ENCODE measurements around the gene LAMP1. TPM values are rescaled to one million over a fixed set of nuclear protein-coding genes. Genes with fewer than 3 reads are reported as not detected.

The LAMP1 gene
- total RNA-seq, 5 donors from 2014 or later (not counting 1 experiment from before 2014, with no cell fraction given) = 83.6 to 120 (median 112) TPM

- H3K27ac Mint-ChIP-seq = no peak overlapping the region
- WGBS (ENCODE audit: insufficient coverage) = 100% methylated on average over 2 of the region's 9 CpGs
- Histone ChIP-seq H3K27me3 (replicated peaks in 1 of 2; ENCODE audit: control insufficient read depth in 2 of 2, extremely low read depth in 1 of 2, insufficient read depth in 2 of 2, low read length in 1 of 2) (peaks cover 3 to 34% of the 10 kb centered on the region in 2 experiments), H3K9me3 (no peaks in the 10 kb centered on the region), H3K27ac (ENCODE audit: low read length) (no peak overlapping the region), H3K4me3 (ENCODE audit: control insufficient read depth in 1 of 2, extremely low read depth in 1 of 2, low read length in 1 of 2) (no peak overlapping the region), H3K36me3 (ENCODE audit: control insufficient read depth in 2 of 2, extremely low read depth in 1 of 2, insufficient read depth in 1 of 2, low read length in 1 of 2) (no peaks in the 10 kb centered on the region), H3K4me1 (ENCODE audit: control insufficient read depth in 1 of 2, extremely low read depth in 1 of 2, insufficient read depth in 2 of 2, low read length in 2 of 2) (peaks cover 5 to 32% of the 10 kb centered on the region in 2 experiments)
- ChIA-PET POLR2A (interaction anchor here in 1 of 2 donors (0.6 kb wide), 1 partner anchor 30 kb away, joined by 6 read pairs; no protein-coding TSS in a partner anchor), CTCF (no interaction called here)
- H3K27me3 Mint-ChIP-seq = peaks cover 34 to 39% of the 10 kb centered on the region in 2 donors
- no peaks in the 10 kb centered on the region for H3K9me3 Mint-ChIP-seq
- H3K36me3 Mint-ChIP-seq = peaks cover 8% of the 10 kb centered on the region
- ATAC-seq (replicated peaks in 1 of 4) (no peak), DNase-seq (no peak)
- peaks cover 32 to 36% (median 35%) of the 10 kb centered on the region in 3 donors for H3K4me1 Mint-ChIP-seq
- no peak overlapping the region for H3K4me3 Mint-ChIP-seq
Measured at GRCh38 chr13:113293686-113294085, 3.4 kb upstream of the LAMP1 start.

GRCh38 chr13:113295776-113296175 lies 1.3 kb upstream of the LAMP1 start:
- Histone ChIP-seq H3K36me3 (ENCODE audit: control insufficient read depth in 2 of 2, extremely low read depth in 1 of 2, insufficient read depth in 1 of 2, low read length in 1 of 2) (no peaks in the 10 kb centered on the region), H3K27ac (ENCODE audit: low read length) (no peak overlapping the region), H3K4me3 (ENCODE audit: control insufficient read depth in 1 of 2, extremely low read depth in 1 of 2, low read length in 1 of 2) (no peak overlapping the region), H3K27me3 (replicated peaks in 1 of 2; ENCODE audit: control insufficient read depth in 2 of 2, extremely low read depth in 1 of 2, insufficient read depth in 2 of 2, low read length in 1 of 2) (peaks cover 0 to 26% of the 10 kb centered on the region in 2 experiments), H3K4me1 (ENCODE audit: control insufficient read depth in 1 of 2, extremely low read depth in 1 of 2, insufficient read depth in 2 of 2, low read length in 2 of 2) (peaks cover 5 to 40% of the 10 kb centered on the region in 2 experiments), H3K9me3 (no peaks in the 10 kb centered on the region)
- Mint-ChIP-seq H3K4me3 (peak overlapping the region; percentile 92 to 97 (median 93)), H3K4me1 (peaks cover 41 to 49% (median 44%) of the 10 kb centered on the region in 3 donors), H3K9me3 (no peaks in the 10 kb centered on the region), H3K36me3 (peaks cover 9% of the 10 kb centered on the region), H3K27me3 (peaks cover 16 to 24% of the 10 kb centered on the region in 2 donors), H3K27ac (peak overlapping the region in 1 of 2 donors; percentile 23)
- 100% methylated on average over 2 of the region's 6 CpGs for WGBS (ENCODE audit: insufficient coverage)
- CTCF ChIA-PET = no interaction called here
- ATAC-seq (replicated peaks in 1 of 4) (no peak), DNase-seq (no peak)
- POLR2A ChIA-PET = no interaction called here

- Mint-ChIP-seq H3K4me1 (peaks cover 33 to 41% (median 40%) of the 10 kb centered on the region in 3 donors), H3K9me3 (no peaks in the 10 kb centered on the region), H3K36me3 (peaks cover 12% of the 10 kb centered on the region), H3K27me3 (peaks cover 2 to 10% of the 10 kb centered on the region in 2 donors), H3K4me3 (peak overlapping the region; percentile 92 to 97 (median 95)), H3K27ac (peak overlapping the region; percentile 94 to 96)
- H3K27ac ChIP-seq (ENCODE audit: low read length) = peak overlapping the region; percentile 81
- ATAC-seq (replicated peaks in 1 of 4) (peak; percentile 46 to 58 (median 54)), DNase-seq (peak in 34 of 35 experiments; percentile 22 to 83 (median 54))
- H3K36me3 ChIP-seq (ENCODE audit: control insufficient read depth in 2 of 2, extremely low read depth in 1 of 2, insufficient read depth in 1 of 2, low read length in 1 of 2) = peaks cover 0 to under 1% of the 10 kb centered on the region in 2 donors
- H3K9me3 ChIP-seq = no peaks in the 10 kb centered on the region
- H3K27me3 ChIP-seq (replicated peaks in 1 of 2; ENCODE audit: control insufficient read depth in 2 of 2, extremely low read depth in 1 of 2, insufficient read depth in 2 of 2, low read length in 1 of 2) = peaks cover 0 to 15% of the 10 kb centered on the region in 2 experiments
- H3K4me1 ChIP-seq (ENCODE audit: control insufficient read depth in 1 of 2, extremely low read depth in 1 of 2, insufficient read depth in 2 of 2, low read length in 2 of 2) = peaks cover 5 to 35% of the 10 kb centered on the region in 2 experiments
- WGBS (ENCODE audit: insufficient coverage) = under 1% methylated on average over 47 of the region's 58 CpGs
- peak overlapping the region; percentile 45 to 62 for H3K4me3 ChIP-seq (ENCODE audit: control insufficient read depth in 1 of 2, extremely low read depth in 1 of 2, low read length in 1 of 2)
- CTCF ChIA-PET = interaction anchor here in 1 of 2 donors (1.2 kb wide), 1 partner anchor 88 kb away, joined by 4 read pairs; the partner anchor contains the start of gene CUL4A
- POLR2A ChIA-PET = interaction anchor here in 1 of 2 donors (0.5 kb wide), 1 partner anchor 87 kb away, joined by 3 read pairs; no protein-coding TSS in a partner anchor
Measured at GRCh38 chr13:113297370-113298042, 467 bp downstream of the LAMP1 start.

GRCh38 chr13:113298043-113298945 lies 1.3 kb downstream of the LAMP1 start:
- Mint-ChIP-seq H3K4me3 (peak overlapping the region; percentile 92 to 97 (median 95)), H3K36me3 (peaks cover 17% of the 10 kb centered on the region), H3K9me3 (no peaks in the 10 kb centered on the region), H3K27me3 (peaks cover 0 to 7% of the 10 kb centered on the region in 2 donors), H3K4me1 (peaks cover 39 to 46% (median 45%) of the 10 kb centered on the region in 3 donors), H3K27ac (peak overlapping the region; percentile 94 to 96)
- Histone ChIP-seq H3K4me1 (ENCODE audit: control insufficient read depth in 1 of 2, extremely low read depth in 1 of 2, insufficient read depth in 2 of 2, low read length in 2 of 2) (peaks cover 5 to 38% of the 10 kb centered on the region in 2 experiments), H3K9me3 (no peaks in the 10 kb centered on the region), H3K27me3 (replicated peaks in 1 of 2; ENCODE audit: control insufficient read depth in 2 of 2, extremely low read depth in 1 of 2, insufficient read depth in 2 of 2, low read length in 1 of 2) (peaks cover 0 to 7% of the 10 kb centered on the region in 2 experiments), H3K27ac (ENCODE audit: low read length) (peak overlapping the region; percentile 81), H3K4me3 (ENCODE audit: control insufficient read depth in 1 of 2, extremely low read depth in 1 of 2, low read length in 1 of 2) (peak overlapping the region; percentile 45 to 62), H3K36me3 (ENCODE audit: control insufficient read depth in 2 of 2, extremely low read depth in 1 of 2, insufficient read depth in 1 of 2, low read length in 1 of 2) (peaks cover 2 to 3% of the 10 kb centered on the region in 2 donors)
- ChIA-PET CTCF (interaction anchor here in 1 of 2 donors (1.2 kb wide), 1 partner anchor 88 kb away, joined by 4 read pairs; the partner anchor contains the start of gene CUL4A), POLR2A (no interaction called here)
- 64% methylated on average over 11 of the region's 19 CpGs for WGBS (ENCODE audit: insufficient coverage)
- ATAC-seq (replicated peaks in 1 of 4) = no peak
- DNase-seq = peak in 1 of 35 experiments; percentile 18

- Mint-ChIP-seq H3K27ac (no peak overlapping the region), H3K27me3 (peaks cover 0 to 2% of the 10 kb centered on the region in 2 donors), H3K9me3 (no peaks in the 10 kb centered on the region), H3K36me3 (peaks cover 17% of the 10 kb centered on the region), H3K4me1 (peaks cover 50 to 56% (median 56%) of the 10 kb centered on the region in 3 donors), H3K4me3 (no peak overlapping the region)
- ATAC-seq (replicated peaks in 1 of 4) = no peak
- ChIA-PET POLR2A (no interaction called here), CTCF (no interaction called here)
- no peak overlapping the region for H3K27ac ChIP-seq (ENCODE audit: low read length)
- no peaks in the 10 kb centered on the region for H3K9me3 ChIP-seq
- no peak for DNase-seq
- H3K4me3 ChIP-seq (ENCODE audit: control insufficient read depth in 1 of 2, extremely low read depth in 1 of 2, low read length in 1 of 2) = no peak overlapping the region
- H3K4me1 ChIP-seq (ENCODE audit: control insufficient read depth in 1 of 2, extremely low read depth in 1 of 2, insufficient read depth in 2 of 2, low read length in 2 of 2) = peaks cover 5 to 42% of the 10 kb centered on the region in 2 experiments
- 100% methylated on average over 3 of the region's 7 CpGs for WGBS (ENCODE audit: insufficient coverage)
- no peaks in the 10 kb centered on the region for H3K27me3 ChIP-seq (replicated peaks in 1 of 2; ENCODE audit: control insufficient read depth in 2 of 2, extremely low read depth in 1 of 2, insufficient read depth in 2 of 2, low read length in 1 of 2)
- peaks cover 3 to 5% of the 10 kb centered on the region in 2 donors for H3K36me3 ChIP-seq (ENCODE audit: control insufficient read depth in 2 of 2, extremely low read depth in 1 of 2, insufficient read depth in 1 of 2, low read length in 1 of 2)
Measured at GRCh38 chr13:113299951-113300350, 2.9 kb downstream of the LAMP1 start.

GRCh38 chr13:113302986-113303385 lies 5.9 kb downstream of the LAMP1 start:
- ChIA-PET POLR2A (no interaction called here), CTCF (no interaction called here)
- Histone ChIP-seq H3K27ac (ENCODE audit: low read length) (no peak overlapping the region), H3K4me1 (ENCODE audit: control insufficient read depth in 1 of 2, extremely low read depth in 1 of 2, insufficient read depth in 2 of 2, low read length in 2 of 2) (peaks cover 2 to 35% of the 10 kb centered on the region in 2 experiments), H3K36me3 (ENCODE audit: control insufficient read depth in 2 of 2, extremely low read depth in 1 of 2, insufficient read depth in 1 of 2, low read length in 1 of 2) (peaks cover 10 to 15% of the 10 kb centered on the region in 2 donors), H3K27me3 (replicated peaks in 1 of 2; ENCODE audit: control insufficient read depth in 2 of 2, extremely low read depth in 1 of 2, insufficient read depth in 2 of 2, low read length in 1 of 2) (no peaks in the 10 kb centered on the region), H3K9me3 (no peaks in the 10 kb centered on the region), H3K4me3 (ENCODE audit: control insufficient read depth in 1 of 2, extremely low read depth in 1 of 2, low read length in 1 of 2) (no peak overlapping the region)
- ATAC-seq (replicated peaks in 1 of 4) = no peak
- H3K27me3 Mint-ChIP-seq = no peaks in the 10 kb centered on the region
- H3K4me1 Mint-ChIP-seq = peaks cover 38 to 55% (median 55%) of the 10 kb centered on the region in 3 donors
- H3K4me3 Mint-ChIP-seq = no peak overlapping the region
- no peak overlapping the region for H3K27ac Mint-ChIP-seq
- H3K9me3 Mint-ChIP-seq = no peaks in the 10 kb centered on the region
- 88% methylated on average over 5 of the region's 7 CpGs for WGBS (ENCODE audit: insufficient coverage)
- DNase-seq = no peak
- peaks cover 24% of the 10 kb centered on the region for H3K36me3 Mint-ChIP-seq

All from T-cell (primary cell).